GM18508 (cell line): Measurements from ENCODE around the gene ZNF385B.
"Not testable (repeated sequence)": the region's sequence is repeated elsewhere in the genome, so short reads cannot be mapped to it uniquely, and the experiment has no call there.

ENCODE experiments used
- ATAC-seq: cut with Tn5 transposase; IDR thresholded peaks from one replicate; pipeline ENCODE4 v1.9.1; 2021; ENCODE audit warnings: moderate number of reproducible peaks; ENCODE audit not compliant: insufficient read depth, unreplicated experiment

ZNF385B gene

GRCh38 chr2:179861416-179862067 lies at the start of gene ZNF385B:
TSS of gene ZNF385B (minus strand) at chr2:179861612.
- ATAC-seq, result no peak

DNA sequence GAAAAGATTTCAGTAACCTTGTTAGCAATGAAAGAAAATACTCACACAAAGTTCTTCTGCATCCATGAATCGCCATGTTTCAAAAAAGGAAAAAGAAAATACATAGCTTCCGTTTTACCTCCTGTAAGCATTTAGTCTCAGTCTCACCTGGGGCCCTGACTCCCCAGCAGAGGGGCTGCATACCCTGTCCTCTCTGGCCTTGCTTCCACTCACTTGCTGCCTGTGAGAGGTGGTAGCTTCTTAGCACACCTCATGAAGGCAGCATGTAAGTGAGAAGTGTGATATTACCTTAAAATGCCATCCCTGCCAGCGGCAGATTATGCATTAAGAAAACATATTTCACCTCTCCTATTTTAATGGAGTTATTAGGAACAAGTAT lies 49.3 kb upstream of the ZNF385B start:
- ATAC-seq, result no peak

DNA sequence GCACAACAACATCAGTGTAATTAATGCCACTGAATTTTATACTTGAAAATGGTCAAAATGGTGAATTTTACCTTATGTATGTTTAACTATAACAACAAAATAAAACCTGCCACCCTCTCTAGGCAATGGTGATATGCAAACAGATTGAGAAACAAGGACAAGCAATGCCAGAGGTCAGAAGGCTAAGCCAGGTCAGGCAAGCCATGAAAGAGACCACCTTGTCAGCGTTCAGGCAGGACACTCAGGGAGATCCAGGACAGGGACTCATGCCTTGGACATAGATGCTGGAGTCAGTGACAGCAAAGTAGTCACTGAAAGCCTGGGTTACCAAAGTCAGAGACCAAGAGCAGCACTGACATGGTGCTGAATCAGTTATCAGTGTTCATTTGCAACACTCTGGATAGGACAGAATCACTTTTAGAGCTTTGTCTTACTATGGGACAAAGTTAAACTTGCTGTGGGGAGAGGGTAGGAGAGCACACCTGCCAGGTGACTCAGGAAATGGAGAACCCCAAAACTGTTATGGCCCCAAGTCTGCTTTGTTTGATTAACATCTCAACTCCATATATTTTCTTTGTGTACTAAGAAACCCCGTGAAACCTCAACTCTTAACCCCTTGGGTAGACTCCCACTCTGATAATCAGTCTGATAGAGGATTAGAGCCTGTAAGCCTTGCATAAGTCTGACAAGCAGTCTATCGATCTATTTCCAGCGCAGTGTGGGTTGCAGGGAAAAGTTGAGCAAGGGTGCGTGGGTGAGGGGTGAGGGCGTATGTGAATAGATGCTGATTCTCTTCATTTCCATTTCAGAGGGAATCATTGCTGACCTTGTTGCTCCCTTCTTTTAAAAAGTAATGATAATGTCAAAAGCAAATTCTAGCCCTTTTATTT lies 48.7 kb upstream of the ZNF385B start:
- no peak for ATAC-seq

DNA sequence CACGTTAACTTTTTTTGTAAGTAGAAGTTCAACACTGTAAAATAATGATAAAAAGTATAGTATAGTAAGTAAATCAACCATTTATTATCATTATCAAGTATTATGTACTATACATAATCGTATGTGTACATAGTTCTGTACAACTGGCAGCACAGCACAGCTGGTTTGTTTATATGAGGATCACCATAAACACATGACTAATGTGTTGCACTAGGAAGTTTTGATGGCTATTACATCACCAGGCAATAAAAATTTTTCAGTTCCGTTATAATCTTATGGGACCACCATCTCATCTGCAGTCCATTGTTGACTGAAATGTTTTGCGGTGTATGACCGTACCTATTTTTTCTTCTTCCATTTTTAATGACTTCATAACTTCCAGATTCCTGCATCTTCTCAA lies 39.2 kb upstream of the ZNF385B start:
- ATAC-seq, result no peak

- ATAC-seq, result no peak
Observed at GRCh38 chr2:179899666-179900065, 38.3 kb upstream of the ZNF385B start.

- ATAC-seq, result peak; percentile 94
Observed at GRCh38 chr2:179898873-179899272, 37.5 kb upstream of the ZNF385B start.

GRCh38 chr2:179893616-179894015 lies 32.2 kb upstream of the ZNF385B start:
- no peak for ATAC-seq

- ATAC-seq, result no peak
Observed at GRCh38 chr2:179891237-179891636, 29.8 kb upstream of the ZNF385B start.

- no peak for ATAC-seq
Observed at GRCh38 chr2:179890666-179891065, 29.3 kb upstream of the ZNF385B start.

DNA sequence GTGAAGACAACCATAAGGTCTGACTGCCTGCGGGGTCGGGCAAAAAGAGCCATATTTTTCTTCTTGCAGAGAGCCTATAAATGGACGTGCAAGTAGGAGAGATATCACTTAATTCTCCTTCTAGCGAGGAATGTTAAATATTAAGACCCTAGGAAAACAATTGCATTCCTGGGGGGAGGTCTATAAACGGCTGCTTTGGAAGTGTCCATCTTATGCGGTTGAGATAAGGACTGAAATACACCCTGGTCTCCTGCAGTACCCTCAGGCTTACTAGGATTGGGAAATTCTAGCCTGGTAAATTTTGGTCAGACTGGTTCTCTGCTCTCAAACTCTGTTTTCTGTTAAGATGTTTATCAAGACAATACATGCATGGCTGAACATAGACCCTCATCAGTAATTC lies 27.2 kb upstream of the ZNF385B start:
- not testable (repeated sequence) for ATAC-seq

DNA sequence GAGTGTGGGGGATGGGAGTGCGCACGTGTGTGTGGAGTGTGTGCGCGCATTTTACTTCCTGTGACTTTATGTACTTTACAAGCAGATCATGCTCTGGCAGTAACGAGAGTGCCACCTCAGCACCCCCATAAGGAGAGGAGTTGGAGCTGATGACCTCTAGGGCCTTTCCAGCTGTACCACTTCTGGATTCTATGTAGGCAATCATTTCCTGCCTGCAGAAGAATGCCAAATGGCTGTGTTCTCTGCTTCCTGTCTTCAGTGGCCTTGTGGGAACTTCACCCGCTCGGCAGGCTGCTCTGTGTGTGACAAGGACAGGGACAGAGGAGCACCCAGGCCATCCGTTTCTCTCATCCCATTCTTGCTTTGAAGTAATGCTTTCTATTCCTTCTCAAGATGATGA lies 22.8 kb upstream of the ZNF385B start:
- ATAC-seq, result no peak

DNA sequence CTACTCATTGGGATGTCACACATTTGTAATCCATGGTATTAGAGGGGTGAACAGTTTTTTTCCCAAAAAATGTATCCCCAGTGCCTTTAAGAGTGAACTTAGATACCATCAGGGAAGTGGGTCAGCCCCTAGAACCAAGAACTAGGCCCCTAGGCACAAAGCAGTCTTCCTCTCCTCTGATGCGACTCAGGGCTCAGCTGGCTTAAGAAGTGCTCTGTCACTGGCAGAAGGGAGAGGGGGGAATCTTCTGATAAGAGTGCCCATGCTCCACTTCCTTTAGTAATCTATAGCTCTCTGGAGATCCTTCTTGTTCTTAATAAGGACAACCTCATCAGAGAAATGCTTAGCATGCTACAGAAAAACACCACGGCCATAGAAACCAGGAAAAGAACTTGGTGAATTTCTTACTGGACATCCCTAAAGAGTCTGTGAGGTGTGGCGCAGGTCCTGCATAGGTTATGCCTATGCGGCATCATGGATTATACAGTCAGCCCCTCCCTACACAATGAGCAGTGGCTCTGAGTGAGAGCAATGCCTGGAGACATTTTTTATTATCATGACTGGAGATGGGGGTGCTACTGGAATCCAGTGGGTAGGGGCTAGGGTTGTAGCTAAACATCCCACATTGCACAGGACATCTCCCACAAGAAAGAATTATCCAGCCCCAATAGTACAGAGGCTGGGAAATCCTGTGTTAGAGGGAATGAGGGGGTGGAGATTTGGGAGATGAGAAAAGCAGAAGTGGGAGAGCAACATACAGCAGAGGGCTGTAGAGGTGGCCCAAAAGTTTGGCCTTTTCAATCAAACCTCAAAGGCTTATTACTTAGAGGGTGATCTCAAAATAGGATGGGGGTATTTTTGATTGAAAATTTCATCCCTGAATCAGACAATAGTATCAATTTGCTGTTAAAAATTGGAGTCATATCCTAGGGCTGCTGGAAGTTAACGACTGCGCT lies 21.7 kb upstream of the ZNF385B start:
- no peak for ATAC-seq

DNA sequence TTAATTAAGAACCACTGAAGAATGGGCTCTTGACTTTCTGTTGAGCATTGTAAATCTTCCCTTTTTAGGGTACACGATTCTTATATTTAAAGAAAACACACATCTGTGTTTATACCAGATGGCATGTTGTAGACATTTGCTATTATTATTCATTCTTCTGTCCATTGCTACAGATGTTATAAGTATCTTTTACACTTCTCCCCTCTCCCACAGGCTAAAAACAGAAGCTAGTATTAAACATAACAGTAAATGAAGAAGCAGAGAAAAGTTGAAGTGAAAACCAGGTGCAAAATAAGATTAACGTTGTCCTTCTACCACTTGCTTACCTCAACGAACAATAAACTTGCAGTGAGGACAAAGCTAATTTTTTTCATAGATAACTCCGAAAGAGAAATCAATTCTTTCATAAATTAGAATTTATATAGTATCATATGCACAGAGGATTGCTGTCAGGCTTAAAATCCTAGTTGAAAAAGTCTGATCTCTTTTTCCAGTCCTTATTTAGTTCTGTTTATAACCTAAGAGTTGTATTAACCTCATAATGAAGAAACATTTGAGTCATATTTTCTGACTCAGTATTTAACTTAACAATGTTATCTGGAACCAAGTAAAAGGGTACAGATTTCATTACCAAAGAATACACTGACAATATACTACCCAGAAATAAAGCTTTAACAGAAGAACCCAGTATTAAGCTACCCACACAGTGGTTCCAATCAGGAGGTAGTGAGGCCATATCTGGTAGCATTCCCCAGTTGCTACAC lies 16.4 kb upstream of the ZNF385B start:
- ATAC-seq, result no peak

DNA sequence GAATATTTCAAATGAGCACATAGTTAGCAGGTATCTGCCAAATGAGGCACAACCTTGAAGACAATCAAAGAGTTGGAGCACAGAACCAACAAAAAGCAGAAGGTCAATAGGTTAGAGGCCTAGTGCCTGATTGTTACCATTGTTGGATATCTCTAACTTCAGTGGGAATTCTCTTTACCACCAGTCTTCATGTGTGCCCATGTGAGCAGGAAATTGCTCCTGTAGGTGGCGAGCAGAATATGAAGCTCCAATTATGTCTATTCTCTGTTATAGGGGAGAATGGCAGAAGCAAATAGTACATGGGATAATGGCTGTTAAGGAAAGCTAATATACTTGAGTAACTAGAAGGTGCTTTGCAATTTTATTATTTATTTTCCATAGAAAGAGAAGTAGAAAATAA lies 14.9 kb upstream of the ZNF385B start:
- no peak for ATAC-seq

GRCh38 chr2:179875864-179876263 lies 14.5 kb upstream of the ZNF385B start:
- no peak for ATAC-seq

- no peak for ATAC-seq
Observed at GRCh38 chr2:179862898-179863458, 1.6 kb upstream of the ZNF385B start.

DNA sequence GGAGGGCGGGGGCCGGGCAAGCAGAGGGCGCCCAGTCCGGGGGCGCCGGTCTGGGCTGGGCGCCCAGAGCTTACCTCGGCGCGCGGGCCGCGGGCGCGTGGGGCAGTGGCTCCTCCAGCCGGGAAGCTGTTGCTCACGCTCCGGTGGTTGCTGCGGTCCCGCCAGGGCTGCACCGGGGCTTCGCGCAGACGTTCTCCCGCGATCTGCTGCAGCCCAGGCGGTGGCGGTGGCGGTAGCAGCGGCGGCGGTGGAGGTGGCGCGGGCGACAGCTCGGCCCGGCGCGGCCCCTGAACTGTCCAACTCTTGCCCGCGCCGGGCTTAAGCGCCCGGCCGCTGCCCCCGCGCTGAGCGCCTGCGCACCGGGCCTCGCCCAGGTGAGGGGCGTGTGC lies 391 bp downstream of the ZNF385B start:
- no peak for ATAC-seq

- no peak for ATAC-seq
Observed at GRCh38 chr2:179860255-179861026, 971 bp downstream of the ZNF385B start.

DNA sequence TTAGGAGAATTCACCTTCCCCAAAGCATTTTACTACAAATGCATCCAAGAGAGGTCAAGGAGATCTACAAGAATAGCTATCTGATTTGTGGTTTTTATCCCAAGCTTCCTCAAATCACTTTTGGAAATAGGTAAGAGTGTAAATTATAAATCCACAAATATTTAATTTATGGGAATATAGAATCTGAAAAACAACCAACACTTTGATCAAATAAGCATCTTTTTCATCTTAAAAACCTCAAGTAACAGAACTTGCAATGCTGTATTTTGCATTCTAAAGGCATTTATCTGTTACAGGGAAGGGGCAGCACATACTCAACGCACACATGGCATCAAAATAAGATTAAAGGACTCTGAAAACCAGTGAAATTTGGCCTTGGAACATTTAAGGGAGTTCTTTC lies 1.9 kb downstream of the ZNF385B start:
- no peak for ATAC-seq
